8988T (cell line): ENCODE results near the gene ERMARD.

Experiments used
- DNase-seq: peaks from one replicate; pipeline ENCODE4 v3.0.0; 2011

The ERMARD gene

GRCh38 chr6:169751242-169752073, at the start of gene ERMARD, which contains the start of gene DYNLT2:
TSS of gene ERMARD (plus strand) at chr6:169751622. CDS start at chr6:169751658, 36 bp downstream.
TSS of gene DYNLT2 (minus strand) at chr6:169751572. CDS start at chr6:169751458, 114 bp downstream.
- peak; percentile 82 for DNase-seq

- peak; percentile 90 for DNase-seq
Observed at GRCh38 chr6:169701954-169702839, 49.2 kb upstream of the ERMARD start, which contains the start of the genes C6orf120 and WDR27. TSS of gene C6orf120 (plus strand) at chr6:169702126. CDS start at chr6:169702460, 334 bp downstream. TSS of gene WDR27 (minus strand) at chr6:169702029. CDS start at chr6:169689005, 13,024 bp downstream.

GRCh38 chr6:169702840-169703246, 48.6 kb upstream of the ERMARD start:
- DNase-seq: no peak

- DNase-seq: no peak
Observed at GRCh38 chr6:169707772-169708171, 43.6 kb upstream of the ERMARD start.

GRCh38 chr6:169709293-169709692, 42.1 kb upstream of the ERMARD start:
- no peak for DNase-seq

GRCh38 chr6:169710009-169710408, 41.4 kb upstream of the ERMARD start:
- no peak for DNase-seq

GRCh38 chr6:169714178-169714577, 37.2 kb upstream of the ERMARD start:
- DNase-seq: no peak

GRCh38 chr6:169714595-169714994, 36.8 kb upstream of the ERMARD start:
- no peak for DNase-seq

- DNase-seq: no peak
Observed at GRCh38 chr6:169719117-169719516, 32.3 kb upstream of the ERMARD start.

GRCh38 chr6:169720207-169720855, 31.1 kb upstream of the ERMARD start:
- no peak for DNase-seq

GRCh38 chr6:169722362-169723199, 28.8 kb upstream of the ERMARD start:
- DNase-seq: peak; percentile 69

GRCh38 chr6:169723200-169723909, 28.1 kb upstream of the ERMARD start:
- DNase-seq: peak; percentile 39

- peak; percentile 64 for DNase-seq
Observed at GRCh38 chr6:169723991-169724493, 27.4 kb upstream of the ERMARD start.

GRCh38 chr6:169724494-169725124, 26.8 kb upstream of the ERMARD start, which contains the start of gene PHF10:
TSS of gene PHF10 (minus strand) at chr6:169724500. CDS start at chr6:169723931, 569 bp downstream.
- peak; percentile 72 for DNase-seq

GRCh38 chr6:169725125-169726048, 26.0 kb upstream of the ERMARD start:
- peak; percentile 33 for DNase-seq

GRCh38 chr6:169726049-169726400, 25.4 kb upstream of the ERMARD start:
- DNase-seq: no peak

- DNase-seq: no peak
Observed at GRCh38 chr6:169726963-169727362, 24.5 kb upstream of the ERMARD start.

- no peak for DNase-seq
Observed at GRCh38 chr6:169729961-169730360, 21.5 kb upstream of the ERMARD start.
